ENCODE measurements around the gene NAT10. TPM values are rescaled to one million over a fixed set of nuclear protein-coding genes. Genes with fewer than 3 reads are reported as not detected.

NAT10 gene
- total RNA-seq, result 10 to 100 TPM; 41.2 to 59.8 (median 48.2) TPM

GRCh38 chr11:34105079-34105956, at the start of gene NAT10:
TSS of gene NAT10 (plus strand) at chr11:34105629. CDS start at chr11:34108226, 2,597 bp downstream.
- 0% methylated on average over 44 of the region's 55 CpGs for WGBS
- Histone ChIP-seq H3K36me3 (peaks cover 41% of the 10 kb centered on the region), H3K4me3 (peak within 1 kb of the TSS; percentile 71), H3K4me1 (peaks cover 27% of the 10 kb centered on the region), H3K9me3 (no peaks in the 10 kb centered on the region), H3K27me3 (no peaks in the 10 kb centered on the region), H3K27ac (peak within 1 kb of the TSS; percentile 91)
- peak; percentile 95 to 99 (median 99) for TF ChIP-seq POLR2AphosphoS5 (IDR thresholded peaks at IDR 0.05)
- no peak for TF ChIP-seq EP300 (IDR thresholded peaks at IDR 0.05)
- peak in 1 of 2 donors; percentile 90 for TF ChIP-seq POLR2A (IDR thresholded peaks at IDR 0.05)
- no peak for TF ChIP-seq CTCF (IDR thresholded peaks at IDR 0.05)
- DNase-seq (ENCODE audit: low spot score in 2 of 2), result peak; percentile 98 to 99

GRCh38 chr11:34056672-34057071, 48.8 kb upstream of the NAT10 start:
- 35% methylated on average over 2 of the region's 2 CpGs for WGBS
- Histone ChIP-seq H3K4me3 (no peak overlapping the region), H3K9me3 (no peaks in the 10 kb centered on the region), H3K27ac (no peak overlapping the region), H3K4me1 (peaks cover 62% of the 10 kb centered on the region), H3K27me3 (no peaks in the 10 kb centered on the region), H3K36me3 (peaks cover 13% of the 10 kb centered on the region)
- no peak for DNase-seq (ENCODE audit: low spot score in 2 of 2)
- TF ChIP-seq EP300 (IDR thresholded peaks at IDR 0.05) (no peak), CTCF (IDR thresholded peaks at IDR 0.05) (no peak), POLR2AphosphoS5 (IDR thresholded peaks at IDR 0.05) (no peak), POLR2A (IDR thresholded peaks at IDR 0.05) (no peak)

GRCh38 chr11:34063061-34063795, 42.2 kb upstream of the NAT10 start:
- Histone ChIP-seq H3K36me3 (peaks cover 13% of the 10 kb centered on the region), H3K9me3 (no peaks in the 10 kb centered on the region), H3K27ac (no peak overlapping the region), H3K27me3 (no peaks in the 10 kb centered on the region), H3K4me3 (no peak overlapping the region), H3K4me1 (peaks cover 49% of the 10 kb centered on the region)
- 79% methylated on average over 2 of the region's 2 CpGs for WGBS
- DNase-seq (ENCODE audit: low spot score in 2 of 2), result no peak
- TF ChIP-seq POLR2A (IDR thresholded peaks at IDR 0.05) (no peak), CTCF (IDR thresholded peaks at IDR 0.05) (no peak)

- H3K4me1 ChIP-seq, result peaks cover 45% of the 10 kb centered on the region
- H3K36me3 ChIP-seq, result peaks cover 10% of the 10 kb centered on the region
- H3K27ac ChIP-seq, result no peak overlapping the region
- no peak overlapping the region for H3K4me3 ChIP-seq
- no peaks in the 10 kb centered on the region for H3K27me3 ChIP-seq
- H3K9me3 ChIP-seq, result no peaks in the 10 kb centered on the region
- no peak for TF ChIP-seq POLR2A (IDR thresholded peaks at IDR 0.05)
- no peak for TF ChIP-seq CTCF (IDR thresholded peaks at IDR 0.05)
- TF ChIP-seq POLR2AphosphoS5 (IDR thresholded peaks at IDR 0.05), result no peak
- 91% methylated on average over 2 of the region's 2 CpGs for WGBS
- no peak for DNase-seq (ENCODE audit: low spot score in 2 of 2)
These were observed 41.1 kb upstream of the NAT10 start for GRCh38 chr11:34064291-34064690.

Data from suprapubic skin (tissue), 4 donors.